Suprapubic skin (tissue), 4 donors: ENCODE measurements around the gene RASGEF1C. TPM values are rescaled to one million over a fixed set of nuclear protein-coding genes. Genes with fewer than 3 reads are reported as not detected.

Experiments
- DNase-seq, 2 donors: peaks; one replicate each; pipeline ENCODE4 v3.0.0-alpha.2; 2019; ENCODE audit warnings: low spot score in 2 of 2
- H3K27ac ChIP-seq: fragments of 200-600 bp; sonication (generic); one replicate; pipeline ENCODE4 v1.5.1; 2019
- H3K27me3 ChIP-seq: fragments of 200-600 bp; sonication (generic); one replicate; pipeline ENCODE4 v1.5.1; 2019
- H3K36me3 ChIP-seq: fragments of 200-600 bp; sonication (generic); one replicate; pipeline ENCODE4 v1.5.1; 2019
- H3K4me1 ChIP-seq: fragments of 200-600 bp; sonication (generic); one replicate; pipeline ENCODE4 v1.5.1; 2019
- H3K4me3 ChIP-seq: fragments of 200-600 bp; sonication (generic); one replicate; pipeline ENCODE4 v1.5.1; 2019; ENCODE audit warnings: mild to moderate bottlenecking
- H3K9me3 ChIP-seq: fragments of 200-600 bp; sonication (generic); one replicate; pipeline ENCODE4 v1.5.1; 2019
- CTCF ChIP-seq, 2 donors: fragments of 200-600 bp in 1 of 2; fragments of 450-650 bp in 1 of 2; sonication (generic) in 1 of 2; IDR thresholded peaks; one replicate each; pipeline ENCODE4 v1.5.1; 2016 to 2019; ENCODE audit warnings: antibody characterized with exemption in 2 of 2, mild to moderate bottlenecking in 1 of 2, moderate library complexity in 1 of 2
- EP300 ChIP-seq: sonication (generic); formaldehyde crosslinking; IDR thresholded peaks from one replicate; pipeline ENCODE4 v1.6.1; 2017; ENCODE audit warnings: antibody characterized with exemption
- POLR2A ChIP-seq, 2 donors: fragments of 450-650 bp; IDR thresholded peaks; one replicate each; pipeline ENCODE4 v1.6.1; 2017; ENCODE audit warnings: antibody characterized with exemption in 2 of 2, mild to moderate bottlenecking in 2 of 2, moderate library complexity in 2 of 2
- POLR2AphosphoS5 ChIP-seq, 3 donors: sonication (generic); formaldehyde crosslinking; IDR thresholded peaks; one replicate each; pipeline ENCODE4 v1.6.1; 2017; ENCODE audit warnings: antibody characterized with exemption in 3 of 3
- WGBS: methylation state at CpG from one replicate; pipeline ENCODE4 v1.1.5; 2018; 5-methylcytosine and 5-hydroxymethylcytosine counted together
- total RNA-seq, 4 donors: library from RNA; depleted of rRNA; stranded (reverse); fragments of >200 nt; gene quantifications; one replicate each; pipeline ENCODE4 v1.1.0, GENCODE V29; 2016

RASGEF1C gene
- total RNA-seq, 4 donors from 2014 or later: 0.64 to 0.89 (median 0.81) TPM

- no peak for DNase-seq
- Histone ChIP-seq H3K4me1 (peaks cover 16% of the 10 kb centered on the region), H3K27me3 (no peaks in the 10 kb centered on the region), H3K36me3 (no peaks in the 10 kb centered on the region), H3K9me3 (no peaks in the 10 kb centered on the region), H3K4me3 (no peak overlapping the region), H3K27ac (no peak overlapping the region)
- no peak for TF ChIP-seq EP300
- 92% methylated on average over 8 of the region's 8 CpGs for WGBS
Observed at GRCh38 chr5:180088561-180088960, 120.5 kb downstream of the RASGEF1C start.

DNA sequence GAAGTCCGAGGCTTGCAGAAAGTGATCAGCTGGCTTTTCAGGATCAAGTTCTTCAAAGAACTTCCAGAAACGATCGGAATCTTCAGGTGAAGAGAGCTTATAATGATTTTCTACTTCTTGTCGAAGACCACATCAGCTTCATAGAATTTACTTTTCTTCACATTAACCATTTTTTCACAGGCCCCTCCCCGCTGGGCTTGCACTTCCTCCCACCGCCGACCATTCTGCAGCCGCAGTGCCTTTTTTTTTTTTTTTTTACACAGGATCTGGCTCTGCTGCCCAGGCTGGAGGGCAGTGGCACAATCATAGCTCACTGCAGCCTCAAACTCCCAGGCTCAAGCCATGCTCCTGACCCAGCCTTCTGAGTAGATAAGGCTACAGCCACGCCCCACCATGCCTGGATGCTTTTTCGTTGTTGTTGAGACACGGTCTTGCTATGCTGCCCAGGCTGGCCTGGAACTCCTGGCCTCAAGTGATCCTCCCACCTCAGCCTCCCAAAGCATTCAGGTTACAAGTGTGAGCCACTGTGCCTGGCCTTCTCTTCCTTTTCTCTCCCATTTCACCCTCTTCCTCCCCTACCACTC, 122.1 kb downstream of the RASGEF1C start:
- Histone ChIP-seq H3K4me3 (no peak overlapping the region), H3K4me1 (peaks cover 16% of the 10 kb centered on the region), H3K27me3 (no peaks in the 10 kb centered on the region), H3K9me3 (no peaks in the 10 kb centered on the region), H3K36me3 (no peaks in the 10 kb centered on the region), H3K27ac (no peak overlapping the region)
- 81% methylated on average over 11 of the region's 11 CpGs for WGBS
- no peak for DNase-seq
- TF ChIP-seq POLR2A (IDR thresholded peaks at IDR 0.05) (no peak), EP300 (no peak), POLR2AphosphoS5 (IDR thresholded peaks at IDR 0.05) (no peak), CTCF (IDR thresholded peaks at IDR 0.05) (no peak)

- Histone ChIP-seq H3K27ac (no peak overlapping the region), H3K4me3 (no peak overlapping the region), H3K36me3 (no peaks in the 10 kb centered on the region), H3K4me1 (peaks cover 9% of the 10 kb centered on the region), H3K9me3 (no peaks in the 10 kb centered on the region), H3K27me3 (no peaks in the 10 kb centered on the region)
- WGBS: 65% methylated on average over 7 of the region's 7 CpGs
- TF ChIP-seq EP300 (no peak), CTCF (IDR thresholded peaks at IDR 0.05) (no peak), POLR2A (IDR thresholded peaks at IDR 0.05) (no peak), POLR2AphosphoS5 (IDR thresholded peaks at IDR 0.05) (no peak)
- DNase-seq: no peak
Observed at GRCh38 chr5:180085837-180086236, 123.2 kb downstream of the RASGEF1C start.

- no peak for DNase-seq
Observed at GRCh38 chr5:180084638-180085561, 124.1 kb downstream of the RASGEF1C start.

GRCh38 chr5:180083529-180084060, 125.4 kb downstream of the RASGEF1C start:
- H3K4me1 ChIP-seq: no peaks in the 10 kb centered on the region
- H3K4me3 ChIP-seq: no peak overlapping the region
- no peak overlapping the region for H3K27ac ChIP-seq
- no peaks in the 10 kb centered on the region for H3K36me3 ChIP-seq
- 92% methylated on average over 10 of the region's 10 CpGs for WGBS
- no peak for TF ChIP-seq POLR2AphosphoS5 (IDR thresholded peaks at IDR 0.05)
- TF ChIP-seq CTCF (IDR thresholded peaks at IDR 0.05): no peak
- no peak for TF ChIP-seq POLR2A (IDR thresholded peaks at IDR 0.05)
- no peak for TF ChIP-seq EP300
- no peaks in the 10 kb centered on the region for H3K27me3 ChIP-seq
- no peak for DNase-seq
- H3K9me3 ChIP-seq: no peaks in the 10 kb centered on the region

More at GRCh38 chr5:180084638-180085561, 124.1 kb downstream of the RASGEF1C start:
- H3K27me3 ChIP-seq: no peaks in the 10 kb centered on the region
- H3K4me3 ChIP-seq: no peak overlapping the region
- no peaks in the 10 kb centered on the region for H3K4me1 ChIP-seq
- WGBS: 45% methylated on average over 13 of the region's 13 CpGs
- H3K9me3 ChIP-seq: no peaks in the 10 kb centered on the region
- H3K27ac ChIP-seq: peak overlapping the region; percentile 38
- no peaks in the 10 kb centered on the region for H3K36me3 ChIP-seq
- TF ChIP-seq CTCF (IDR thresholded peaks at IDR 0.05): no peak
- no peak for TF ChIP-seq POLR2A (IDR thresholded peaks at IDR 0.05)
- TF ChIP-seq EP300: no peak
- TF ChIP-seq POLR2AphosphoS5 (IDR thresholded peaks at IDR 0.05): no peak
